Fibroblast of skin of back (primary cell): Measurements from ENCODE around the gene MBOAT7.
"Not testable (repeated sequence)": the region's sequence is repeated elsewhere in the genome, so short reads cannot be mapped to it uniquely, and the experiment has no call there.

Source experiments
- DNase-seq: peaks from one replicate; pipeline ENCODE4 v3.0.0-alpha.2; 2013

MBOAT7 gene

DNA sequence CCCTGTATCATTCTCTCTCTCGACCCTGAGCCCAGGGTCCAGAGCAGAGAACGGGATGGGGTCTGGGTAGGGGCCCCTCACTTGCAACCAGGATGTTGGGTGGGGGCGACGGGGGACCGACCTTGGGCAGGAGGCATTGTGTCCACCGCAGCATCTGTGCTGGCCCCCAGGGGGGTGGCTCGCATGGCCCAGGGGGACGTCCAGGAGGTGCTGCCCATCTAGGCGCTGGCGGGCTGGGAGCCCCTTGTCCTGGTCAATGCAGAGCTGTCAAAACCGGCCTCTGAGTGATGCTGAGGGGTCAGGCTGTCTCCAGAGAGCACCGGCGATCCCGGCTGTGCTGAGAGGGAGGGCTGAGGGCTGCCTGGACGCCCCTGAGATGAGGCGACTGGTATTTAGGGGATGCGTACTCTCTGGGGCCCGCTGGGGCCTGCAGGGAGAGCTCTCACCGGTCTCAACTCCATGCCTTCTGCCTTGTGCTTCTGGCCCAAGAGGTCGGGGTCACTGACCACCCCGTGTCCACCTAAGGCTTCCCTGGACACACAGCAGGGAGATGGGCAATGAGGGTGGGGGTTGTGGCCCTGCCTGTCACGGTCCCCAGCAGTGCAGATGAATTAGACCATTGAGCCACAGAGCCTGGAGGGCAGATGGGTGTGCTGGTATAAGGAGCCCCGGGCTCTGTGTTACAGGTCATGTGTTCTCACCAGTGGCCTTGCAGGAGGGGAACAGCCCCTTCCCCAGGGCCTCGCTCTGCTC is 19.9 kb upstream of the MBOAT7 start:
- DNase-seq = no peak

DNA sequence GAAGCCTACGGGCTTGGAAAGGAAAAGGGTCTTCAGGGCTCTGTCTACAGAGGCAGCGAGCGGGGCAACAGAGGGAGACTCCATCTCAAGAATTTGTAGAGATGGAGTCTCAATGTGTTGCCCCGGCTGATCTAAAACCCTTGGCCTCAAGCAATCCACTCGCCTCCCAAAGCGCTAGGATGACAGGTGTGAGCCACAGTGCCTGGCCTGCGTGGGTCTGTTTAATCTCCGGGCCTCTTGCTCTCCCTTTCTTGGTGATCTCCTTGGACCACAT is 19.3 kb upstream of the MBOAT7 start:
- DNase-seq = no peak

DNA sequence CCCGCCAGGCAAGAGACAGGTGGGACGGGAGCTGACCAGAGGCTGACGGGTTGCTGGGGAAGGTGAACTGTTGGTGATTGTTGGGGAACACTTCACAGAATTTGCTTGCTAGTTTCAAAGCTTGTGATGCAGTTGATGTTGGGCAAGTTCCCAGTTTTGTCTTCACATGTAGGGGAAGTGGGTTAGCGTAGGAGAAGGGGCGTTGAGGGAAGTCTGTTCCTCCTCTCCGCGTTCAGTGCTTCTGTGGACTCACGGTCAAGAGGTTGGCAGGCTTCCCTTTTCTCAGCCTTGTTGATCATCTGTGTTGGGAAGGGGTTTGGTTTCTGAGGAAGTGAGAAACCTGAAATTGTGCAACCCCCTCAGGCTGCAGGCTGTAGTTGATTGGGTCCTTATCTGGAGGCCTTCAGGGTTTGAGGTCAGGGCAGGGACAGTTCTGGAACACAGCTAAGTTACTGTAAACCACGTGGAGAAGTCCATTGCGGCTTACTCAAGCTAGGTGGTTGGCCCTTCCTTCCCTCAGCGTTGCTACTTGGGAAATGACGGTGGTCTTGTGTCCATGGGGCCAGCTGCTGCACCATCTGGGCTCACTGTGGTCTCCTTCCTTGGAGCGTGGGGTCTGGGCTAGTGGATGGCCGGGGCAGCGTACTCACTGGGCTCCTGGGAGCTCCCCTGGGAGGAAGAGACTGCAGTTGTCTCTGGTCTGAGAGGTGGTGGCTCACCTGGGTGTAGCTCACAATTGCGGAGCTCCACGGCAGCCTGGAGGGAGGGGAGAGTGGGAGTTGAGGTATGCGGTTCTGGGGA is 18.8 kb upstream of the MBOAT7 start:
- no peak for DNase-seq

DNA sequence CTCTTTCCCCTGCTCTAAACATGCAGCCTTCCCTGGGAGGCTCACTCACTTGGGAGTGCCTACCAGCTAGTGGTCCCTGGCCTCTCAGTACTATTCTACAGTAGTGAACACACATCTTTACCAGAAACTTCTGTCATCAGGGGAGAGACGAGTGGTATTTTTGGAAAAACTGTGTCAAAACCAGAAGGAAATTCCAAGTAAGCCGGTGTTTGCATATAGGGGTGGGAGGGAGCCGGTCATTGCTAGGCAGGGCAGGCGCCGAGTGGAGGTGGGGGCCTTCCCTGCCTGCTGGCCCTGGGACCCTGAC is 18.2 kb upstream of the MBOAT7 start:
- DNase-seq = no peak

DNA sequence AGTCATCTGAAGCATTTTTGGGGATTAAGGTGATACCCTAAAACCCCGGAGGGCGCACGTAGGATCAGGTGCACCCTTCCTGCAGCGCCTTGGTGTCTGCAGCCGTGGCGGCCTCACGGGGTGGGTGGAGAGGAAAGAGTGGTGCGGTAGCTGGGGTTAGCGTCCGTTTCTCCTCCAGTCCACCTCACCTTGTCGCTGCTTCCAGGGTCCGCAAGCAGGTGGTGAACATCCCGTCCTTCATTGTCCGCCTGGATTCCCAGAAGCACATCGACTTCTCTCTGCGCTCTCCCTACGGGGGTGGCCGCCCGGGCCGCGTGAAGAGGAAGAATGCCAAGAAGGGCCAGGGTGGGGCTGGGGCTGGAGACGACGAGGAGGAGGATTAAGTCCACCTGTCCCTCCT is 17.8 kb upstream of the MBOAT7 start:
- not testable (repeated sequence) for DNase-seq

DNA sequence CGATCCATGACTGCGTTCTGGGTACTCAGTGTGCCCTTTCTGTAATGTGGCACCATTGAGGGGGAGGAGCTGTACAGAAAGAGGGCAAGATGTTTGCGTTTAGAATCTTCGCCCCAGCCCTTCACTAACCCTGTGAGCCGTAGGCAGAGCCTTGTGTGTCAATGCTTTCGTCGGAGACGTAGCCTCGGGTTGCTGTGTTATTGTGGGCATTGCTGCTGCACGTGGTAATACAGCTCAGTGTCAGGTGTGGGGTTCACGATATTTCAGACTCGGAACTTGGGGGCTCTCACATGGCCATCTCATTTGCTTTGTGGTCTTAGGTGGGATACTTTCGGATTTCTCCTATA is 17.4 kb upstream of the MBOAT7 start:
- DNase-seq = no peak

DNA sequence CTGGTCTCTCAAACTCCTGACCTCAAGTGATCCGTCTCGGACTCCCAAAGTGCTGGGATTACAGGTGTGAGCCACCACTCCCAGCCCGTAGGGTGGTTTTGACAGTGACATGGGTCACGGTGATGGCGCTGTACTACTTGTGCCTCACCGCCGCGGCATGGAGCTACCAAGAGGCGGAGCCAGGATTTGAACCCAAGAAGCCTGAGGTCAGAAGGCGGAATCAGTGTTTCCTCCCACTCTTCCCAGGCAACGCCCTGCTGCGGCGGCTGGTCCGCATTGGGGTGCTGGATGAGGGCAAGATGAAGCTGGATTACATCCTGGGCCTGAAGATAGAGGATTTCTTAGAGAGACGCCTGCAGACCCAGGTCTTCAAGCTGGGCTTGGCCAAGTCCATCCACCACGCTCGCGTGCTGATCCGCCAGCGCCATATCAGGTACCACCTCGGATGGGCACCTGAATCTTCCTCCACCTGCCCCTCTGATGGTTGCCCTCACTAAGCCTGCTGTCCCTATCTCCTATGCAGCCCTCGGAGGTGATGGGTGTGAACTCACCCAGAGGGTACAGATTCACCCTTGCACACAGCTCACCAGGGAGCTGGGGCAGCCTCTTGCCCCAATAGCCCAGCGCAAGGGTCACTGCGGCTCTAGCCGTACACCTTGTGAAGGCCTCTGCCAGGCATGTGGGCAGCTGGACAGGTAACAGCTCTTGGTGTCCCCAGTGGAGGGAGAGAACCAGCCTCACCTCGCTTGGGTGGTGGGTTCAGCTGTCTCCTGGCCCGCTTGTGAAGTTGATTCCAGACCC is 16.9 kb upstream of the MBOAT7 start:
- no peak for DNase-seq

DNA sequence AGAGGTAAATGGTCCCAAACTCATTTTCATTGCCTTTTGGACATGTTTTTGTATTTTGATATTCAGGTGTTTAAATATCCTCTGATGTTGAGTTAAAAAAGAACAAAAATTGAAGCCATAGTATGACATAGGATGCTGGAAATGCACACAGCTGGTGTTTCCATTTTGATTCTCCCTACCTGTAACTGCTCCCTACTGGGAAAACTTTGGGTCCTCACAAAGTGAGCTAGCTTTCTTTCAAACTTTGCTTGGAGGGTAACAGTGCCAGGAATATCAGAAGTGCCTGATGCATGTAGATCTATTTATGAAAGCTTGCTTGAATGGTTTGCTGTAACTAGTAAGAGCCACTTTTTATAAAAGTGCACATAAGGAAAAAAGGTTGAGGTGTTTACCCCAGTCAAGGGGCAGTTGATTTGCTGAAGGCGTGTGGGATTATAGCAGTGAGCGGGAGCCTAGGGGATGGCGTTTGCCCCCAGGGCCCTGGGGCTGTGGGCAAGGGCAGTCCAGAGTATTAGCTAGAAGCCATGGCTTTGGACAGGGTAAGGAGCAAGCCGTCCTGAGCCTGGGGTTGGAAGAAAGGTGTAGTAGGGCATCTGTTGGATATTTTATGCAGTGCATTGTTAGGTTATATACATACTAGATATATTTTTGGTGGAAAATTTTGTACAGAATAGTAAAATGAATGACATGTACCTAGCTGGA is 15.5 kb upstream of the MBOAT7 start:
- no peak for DNase-seq

DNA sequence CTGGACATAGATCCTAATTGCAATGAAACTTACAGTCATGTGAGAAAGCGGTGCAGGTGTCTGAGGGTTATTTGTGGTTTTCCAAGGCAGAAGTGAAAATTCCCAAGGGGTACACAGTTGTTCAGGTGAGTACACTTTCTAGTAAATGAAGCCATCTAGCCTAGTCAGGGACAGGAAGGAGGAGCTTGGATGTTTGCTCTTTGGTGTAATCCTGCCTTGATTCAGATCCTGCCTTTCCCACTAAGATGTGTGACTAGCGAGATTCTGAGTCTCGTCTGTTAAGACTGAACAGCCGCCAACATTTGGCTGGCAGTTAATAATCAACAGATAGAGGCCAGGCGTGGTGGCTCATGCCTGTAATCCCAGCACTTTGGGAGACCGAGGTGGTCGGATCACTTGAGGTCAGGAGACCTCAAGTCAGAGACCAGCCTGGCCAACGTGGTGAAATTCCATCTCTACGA is 13.8 kb upstream of the MBOAT7 start:
- DNase-seq = no peak

DNA sequence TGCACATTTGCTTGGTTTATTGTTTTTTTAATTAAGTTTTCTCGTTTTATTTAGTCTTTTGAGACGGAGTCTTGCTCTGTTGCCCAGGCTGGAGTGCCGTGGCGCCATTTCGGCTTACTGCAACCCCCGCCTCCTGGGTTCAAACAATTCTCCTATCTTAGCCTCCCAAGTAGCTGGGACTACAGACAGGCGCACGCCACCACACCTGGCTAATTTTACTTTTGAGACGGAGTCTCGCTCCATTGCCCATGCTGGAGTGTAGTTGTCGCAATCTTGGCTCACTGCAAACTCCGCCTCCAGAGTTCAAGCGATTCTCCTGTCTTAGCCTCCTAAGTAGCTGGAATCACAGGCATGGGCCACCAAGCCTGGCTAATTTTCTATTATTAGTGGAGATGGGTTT is 12.6 kb upstream of the MBOAT7 start:
- no peak for DNase-seq

DNA sequence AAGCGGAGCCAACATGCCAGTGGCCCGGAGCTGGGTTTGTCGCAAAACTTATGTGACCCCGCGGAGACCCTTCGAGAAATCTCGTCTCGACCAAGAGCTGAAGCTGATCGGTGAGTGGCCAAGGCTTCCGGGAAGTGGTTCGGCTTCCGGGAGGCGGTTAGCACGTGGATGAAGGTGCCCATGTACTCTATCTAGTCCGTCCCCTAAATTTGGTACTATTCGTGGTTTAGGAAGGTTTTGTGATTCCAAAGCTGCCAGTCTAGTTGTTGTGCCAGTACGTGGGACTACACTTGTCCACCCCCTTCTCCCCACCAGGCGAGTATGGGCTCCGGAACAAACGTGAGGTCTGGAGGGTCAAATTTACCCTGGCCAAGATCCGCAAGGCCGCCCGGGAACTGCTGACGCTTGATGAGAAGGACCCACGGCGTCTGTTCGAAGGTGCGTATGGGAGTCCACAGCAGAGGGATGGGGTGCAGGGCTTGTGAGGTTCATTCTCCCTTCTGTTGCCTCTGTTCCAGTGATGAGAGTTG is 11.9 kb upstream of the MBOAT7 start:
- DNase-seq = no peak

DNA sequence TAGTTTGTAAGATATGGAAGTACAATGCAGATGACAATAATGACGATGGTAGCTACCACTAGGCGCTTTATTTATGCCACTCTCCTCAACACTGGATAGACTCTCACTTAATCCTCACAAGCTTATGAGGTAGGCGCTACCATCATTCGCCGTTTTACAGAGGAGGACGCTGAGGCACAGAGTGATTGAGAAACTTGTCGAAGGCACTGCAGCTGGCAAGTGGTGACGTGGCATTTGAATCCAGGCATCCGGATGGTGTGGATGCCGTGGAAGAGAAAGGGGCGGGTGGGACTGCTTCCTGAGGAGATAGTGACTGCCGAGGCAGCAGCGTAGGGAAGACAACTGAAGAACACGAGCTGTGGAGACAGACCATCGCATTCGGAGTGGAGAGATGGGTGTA is 10.0 kb upstream of the MBOAT7 start:
- no peak for DNase-seq

DNA sequence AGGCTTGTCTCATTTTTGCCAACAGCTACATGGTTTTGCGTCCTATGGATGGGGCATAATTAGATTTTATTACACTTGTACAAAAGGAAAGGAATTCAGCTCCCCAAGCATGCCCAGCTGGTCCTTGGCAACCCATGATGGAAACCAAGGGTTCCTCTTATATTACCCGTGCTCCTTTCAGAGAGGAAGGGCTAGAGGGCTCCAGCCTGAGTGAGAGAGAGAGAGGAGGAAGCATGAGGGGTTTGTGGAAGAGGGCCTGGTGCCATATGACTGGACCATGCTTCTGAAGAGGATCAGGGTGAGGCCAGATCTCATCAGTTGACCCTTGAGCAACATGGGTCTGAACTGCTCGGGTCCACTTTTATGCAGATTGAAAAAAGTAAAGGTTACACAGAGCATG is 7.7 kb upstream of the MBOAT7 start:
- DNase-seq = no peak

DNA sequence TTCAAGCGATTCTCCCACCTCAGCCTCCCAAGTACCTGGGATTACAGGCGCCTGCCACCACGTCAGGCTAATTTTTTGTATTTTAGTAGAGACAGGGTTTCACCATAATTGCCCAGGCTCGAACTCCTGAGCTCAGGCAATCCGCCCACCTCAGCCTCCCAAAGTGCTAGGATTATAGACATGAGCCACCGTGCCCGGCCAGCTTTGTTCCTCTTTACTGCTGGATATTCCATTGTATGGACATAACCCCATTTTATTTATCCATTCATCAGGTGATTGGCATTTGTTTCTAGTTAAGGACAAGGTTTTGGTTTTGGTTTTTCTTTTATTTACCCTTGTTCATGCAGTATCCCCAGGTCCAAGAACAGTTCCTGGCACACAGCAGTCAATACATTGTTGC is 7.2 kb upstream of the MBOAT7 start:
- no peak for DNase-seq

DNA sequence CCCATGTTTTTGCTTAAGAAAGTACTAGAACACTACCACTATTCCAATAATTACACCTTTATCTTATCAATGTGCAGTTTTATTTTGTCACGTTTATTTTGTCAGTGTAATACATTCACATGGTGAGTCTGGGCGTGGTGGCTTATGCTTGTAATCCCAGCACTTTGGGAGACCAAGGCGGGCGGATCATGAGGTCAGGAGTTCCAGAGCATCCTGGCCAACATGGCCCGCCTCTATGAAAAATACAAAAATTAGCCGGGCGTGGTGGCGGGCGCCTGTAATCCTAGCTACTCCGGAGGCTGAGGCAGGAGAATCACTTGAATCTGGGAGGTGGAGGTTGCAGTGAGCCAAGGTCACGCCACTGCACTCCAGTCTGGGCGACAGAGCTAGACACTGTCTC is 5.1 kb upstream of the MBOAT7 start:
- DNase-seq = not testable (repeated sequence)

DNA sequence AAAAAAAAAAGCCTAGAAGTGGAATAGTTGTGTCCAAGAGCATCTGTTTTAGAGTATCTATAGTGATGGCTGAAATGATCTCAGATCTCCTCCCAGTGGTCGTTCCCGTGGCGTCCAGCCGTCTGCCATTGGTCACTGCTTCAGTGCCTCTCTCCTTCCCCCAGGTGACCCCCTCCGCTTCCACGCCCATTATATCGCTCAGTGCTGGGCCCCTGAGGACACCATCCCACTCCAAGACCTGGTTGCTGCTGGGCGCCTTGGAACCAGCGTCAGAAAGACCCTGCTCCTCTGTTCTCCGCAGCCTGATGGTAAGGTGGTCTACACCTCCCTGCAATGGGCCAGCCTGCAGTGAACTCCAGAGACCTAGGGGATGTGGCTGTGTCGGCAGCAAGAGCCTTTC is 3.6 kb upstream of the MBOAT7 start:
- no peak for DNase-seq

DNA sequence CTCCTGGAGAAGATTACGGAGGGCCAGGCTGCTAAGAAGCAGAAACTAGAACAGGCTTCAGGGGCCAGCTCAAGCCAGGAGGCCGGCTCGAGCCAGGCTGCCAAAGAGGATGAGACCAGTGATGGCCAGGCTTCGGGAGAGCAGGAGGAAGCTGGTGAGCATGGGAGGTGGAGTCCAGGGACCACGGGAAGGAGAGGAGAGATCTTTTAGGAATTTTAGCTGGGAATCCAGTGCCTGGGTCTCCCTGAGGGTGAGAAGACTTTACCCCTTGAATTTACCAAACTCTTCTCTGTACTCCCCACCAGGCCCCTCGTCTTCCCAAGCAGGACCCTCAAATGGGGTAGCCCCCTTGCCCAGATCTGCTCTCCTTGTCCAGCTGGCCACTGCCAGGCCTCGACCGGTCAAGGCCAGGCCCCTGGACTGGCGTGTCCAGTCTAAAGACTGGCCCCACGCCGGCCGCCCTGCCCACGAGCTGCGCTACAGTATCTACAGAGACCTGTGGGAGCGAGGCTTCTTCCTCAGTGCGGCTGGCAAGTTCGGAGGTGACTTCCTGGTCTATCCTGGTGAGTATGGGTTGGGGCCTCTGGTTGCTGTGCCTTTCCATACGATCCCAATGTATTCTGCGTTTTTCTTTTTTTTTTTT is 2.6 kb upstream of the MBOAT7 start:
- DNase-seq = no peak

DNA sequence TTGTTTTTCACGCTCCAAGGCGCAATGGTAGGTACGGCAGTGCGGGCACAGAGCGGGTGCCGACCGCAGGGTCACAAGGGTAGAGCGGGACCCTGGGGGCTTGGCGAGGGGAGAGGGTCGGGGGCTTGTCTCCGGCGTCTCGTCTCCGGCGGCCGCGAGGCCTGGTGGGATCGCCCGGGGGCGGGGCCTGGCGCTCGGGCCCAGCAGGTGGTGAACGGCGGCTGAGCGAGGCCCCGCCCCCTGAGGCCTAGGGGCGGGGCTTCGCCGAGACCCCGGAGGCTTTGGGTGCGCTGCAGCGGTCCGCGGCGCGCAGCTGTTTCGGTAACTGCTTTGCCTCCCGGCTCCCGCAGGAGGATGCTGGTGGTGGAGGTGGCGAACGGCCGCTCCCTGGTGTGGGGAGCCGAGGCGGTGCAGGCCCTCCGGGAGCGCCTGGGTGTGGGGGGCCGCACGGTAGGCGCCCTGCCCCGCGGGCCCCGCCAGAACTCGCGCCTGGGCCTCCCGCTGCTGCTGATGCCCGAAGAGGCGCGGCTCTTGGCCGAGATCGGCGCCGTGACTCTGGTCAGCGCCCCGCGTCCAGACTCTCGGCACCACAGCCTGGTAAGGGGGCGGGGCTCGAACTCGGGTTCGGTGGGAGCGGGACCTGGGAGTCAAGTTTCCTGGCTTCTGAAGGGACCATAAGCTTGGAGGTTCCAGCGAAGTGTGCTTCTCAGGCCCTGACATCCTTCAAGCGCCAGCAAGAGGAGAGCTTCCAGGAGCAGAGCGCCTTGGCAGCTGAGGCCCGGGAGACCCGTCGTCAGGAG is 1.8 kb upstream of the MBOAT7 start, which contains the start of gene TSEN34:
TSEN34 (plus strand) TSS at position 298 of the 800 bp plus-strand sequence; CDS start at position 355, 57 bp downstream.
- peak; percentile 77 for DNase-seq

DNA sequence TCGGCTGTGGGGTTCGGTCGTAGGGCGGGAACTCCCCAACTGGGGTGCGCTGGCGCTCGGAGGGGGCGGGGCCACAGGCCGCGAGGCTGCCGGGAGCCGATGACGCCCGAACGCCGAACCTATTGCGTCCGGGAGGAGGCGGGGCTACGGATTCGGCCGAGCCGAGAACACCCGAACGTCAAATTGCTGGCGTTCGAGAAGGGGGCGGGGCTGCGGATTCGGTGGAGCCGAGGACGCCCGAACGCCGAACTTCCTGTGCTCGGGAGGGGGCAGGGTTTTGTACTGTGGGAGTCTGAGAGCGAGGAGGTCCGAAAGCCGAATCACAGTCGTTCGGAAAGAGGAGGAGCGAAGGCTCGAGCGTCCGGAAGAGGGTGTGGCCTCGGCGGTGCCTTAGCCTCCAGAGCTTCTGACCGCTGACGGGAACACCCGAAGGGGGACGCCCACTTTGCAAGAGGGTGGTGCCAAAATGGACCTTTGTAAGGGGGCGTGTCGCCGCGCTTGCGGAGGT is 1.2 kb upstream of the MBOAT7 start:
- peak; percentile 98 for DNase-seq

DNA sequence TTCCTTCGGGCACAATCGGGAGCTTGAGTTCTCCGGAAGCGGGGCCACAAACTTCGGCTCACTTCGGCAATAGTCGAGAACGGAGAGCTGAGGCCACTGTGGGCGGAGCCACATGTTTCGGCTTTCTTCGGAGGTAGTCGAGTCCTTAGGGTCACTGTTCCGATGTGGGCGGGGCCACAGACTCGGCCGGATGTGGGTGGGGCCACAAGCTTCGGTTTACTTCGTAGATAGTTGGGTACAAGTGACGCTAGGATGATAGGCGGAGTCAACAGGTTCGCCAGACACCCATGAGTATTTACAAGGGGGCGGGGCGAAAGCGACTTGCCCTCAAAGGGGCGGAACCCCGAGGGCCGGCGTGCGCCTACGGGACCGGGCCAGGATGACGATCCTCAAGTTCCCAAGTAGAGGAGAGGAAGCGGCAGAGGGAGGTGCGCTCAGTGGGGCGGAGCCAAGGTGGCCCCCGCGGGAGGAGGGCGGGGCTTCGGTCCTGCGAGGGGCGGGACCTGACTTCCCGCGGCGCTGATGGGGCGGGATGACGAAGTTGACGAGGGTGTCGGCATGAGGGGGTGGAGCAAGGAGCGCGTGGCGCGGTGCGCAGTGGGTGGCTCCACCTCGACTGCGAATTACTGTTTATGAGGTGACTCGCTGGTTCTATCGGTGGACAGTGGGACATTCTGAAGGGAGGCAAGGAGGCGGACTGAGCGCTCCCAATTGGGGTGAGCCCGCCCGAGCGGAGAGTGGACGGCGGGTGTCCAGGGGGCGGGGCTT is 539 bp upstream of the MBOAT7 start:
- peak; percentile 99 for DNase-seq
